Fibroblast of peridontal ligament (primary cell): ENCODE measurements around the gene TRIP4.
A peak's percentile ranks its signal among the peaks of the same experiment; 100 is the strongest.

Experiments used
- DNase-seq: peaks from one replicate; pipeline ENCODE4 v3.0.0-alpha.2; 2010; ENCODE audit errors: extremely low read depth

Gene TRIP4

DNA sequence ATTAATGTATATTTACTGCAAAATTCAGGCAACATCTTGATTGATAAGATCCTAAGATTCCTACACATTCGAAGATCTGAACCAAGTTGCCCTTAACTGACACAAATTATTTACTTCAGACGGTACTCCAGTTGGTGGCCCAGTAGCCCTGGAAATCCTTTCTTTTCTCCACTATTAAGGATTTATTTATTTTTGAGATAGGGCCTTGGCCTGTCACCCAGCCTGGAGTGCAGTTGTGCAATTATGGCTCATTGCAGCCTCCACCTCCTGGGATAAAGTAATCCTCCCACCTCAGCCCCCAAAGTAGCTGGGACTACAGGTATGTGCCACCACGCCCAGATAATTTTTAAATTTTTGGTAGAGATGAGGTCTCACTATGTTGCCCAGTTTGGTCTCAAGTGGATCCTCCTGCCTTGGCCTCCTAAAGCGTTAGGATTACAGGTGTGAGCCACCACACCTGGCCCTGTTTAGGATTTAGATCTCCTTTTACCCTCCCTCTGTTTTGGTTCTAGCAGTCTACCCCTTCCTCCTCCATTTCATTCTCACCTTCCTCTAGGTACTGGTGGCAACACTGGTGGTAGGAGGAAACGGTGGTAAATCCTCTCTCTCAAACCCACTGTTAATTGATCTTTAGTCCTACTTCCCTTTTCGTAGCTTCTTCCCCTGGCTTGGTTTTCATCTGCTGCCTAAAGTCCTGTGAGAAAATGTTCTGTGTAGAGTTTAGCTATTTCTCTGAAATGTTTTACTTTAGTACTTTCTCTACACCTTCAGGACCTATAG is 60.1 kb downstream of the TRIP4 start:
- no peak for DNase-seq

DNA sequence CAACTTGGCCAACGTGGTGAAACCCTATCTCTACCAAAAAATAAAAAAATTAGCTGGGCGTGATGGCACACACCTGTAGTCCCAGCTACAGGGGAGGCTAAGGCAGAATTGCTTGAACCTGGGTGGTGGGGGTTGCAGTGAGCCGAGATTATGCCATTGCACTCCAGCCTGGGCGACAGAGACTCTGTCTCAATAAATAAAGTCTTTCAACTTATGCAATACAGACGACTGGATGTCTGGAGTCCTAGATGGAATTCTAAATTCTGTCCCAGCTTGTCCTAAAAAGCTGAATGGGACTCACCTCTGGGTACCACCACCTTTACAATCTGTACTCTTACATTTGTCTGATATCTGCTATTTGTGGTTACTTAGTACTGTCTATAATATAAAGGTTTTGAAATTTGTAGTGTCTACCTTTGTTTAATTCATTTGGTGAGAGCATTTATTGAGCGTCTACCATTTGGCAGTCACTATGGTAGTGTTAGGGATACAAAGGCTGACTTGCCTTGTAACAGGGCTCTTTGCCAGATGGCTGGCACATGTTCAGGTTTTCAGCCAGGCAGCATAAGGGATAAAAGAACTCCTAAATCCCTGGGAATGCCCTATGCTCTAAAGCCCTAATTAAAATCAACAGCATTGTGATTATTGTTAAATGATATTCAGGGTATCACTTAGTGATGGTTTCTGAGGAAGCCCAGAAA is 65.5 kb downstream of the TRIP4 start:
- peak; percentile 49 for DNase-seq

DNA sequence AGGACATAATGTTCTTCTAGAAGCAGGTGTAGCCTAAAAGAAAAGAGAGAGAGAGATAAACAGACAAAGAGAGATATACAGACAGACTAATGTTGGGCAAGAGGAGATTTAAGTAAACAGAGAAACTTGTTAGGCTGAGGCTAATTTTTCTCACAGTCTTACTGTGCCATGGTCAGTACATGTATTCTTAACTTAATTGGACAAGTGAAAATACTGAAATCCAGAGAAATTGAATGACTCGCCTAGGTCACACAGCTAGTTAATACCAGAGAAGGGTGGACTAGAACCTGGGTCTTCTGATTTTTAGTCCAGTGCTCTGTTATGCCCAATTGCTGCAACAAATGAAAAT is 66.0 kb downstream of the TRIP4 start:
- no peak for DNase-seq

DNA sequence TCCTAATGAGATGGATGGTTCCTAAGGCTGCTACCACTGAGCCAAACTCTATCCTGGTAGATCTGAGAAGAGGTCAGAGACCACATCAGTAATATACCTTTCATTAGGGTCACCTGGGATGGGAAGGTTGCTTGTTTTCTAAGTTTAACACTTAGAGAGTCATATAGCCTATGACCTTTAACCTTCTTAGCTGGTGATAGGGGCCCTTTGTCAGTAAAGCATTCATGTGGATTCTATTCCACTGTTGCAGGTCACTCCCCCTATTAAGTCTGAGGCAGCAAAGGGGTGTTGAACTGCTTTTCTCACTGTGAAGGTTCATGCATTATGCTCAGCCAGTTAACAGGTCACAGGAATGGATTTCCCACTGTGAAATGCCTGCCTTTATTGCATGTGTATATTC is 66.6 kb downstream of the TRIP4 start:
- DNase-seq, result no peak

DNA sequence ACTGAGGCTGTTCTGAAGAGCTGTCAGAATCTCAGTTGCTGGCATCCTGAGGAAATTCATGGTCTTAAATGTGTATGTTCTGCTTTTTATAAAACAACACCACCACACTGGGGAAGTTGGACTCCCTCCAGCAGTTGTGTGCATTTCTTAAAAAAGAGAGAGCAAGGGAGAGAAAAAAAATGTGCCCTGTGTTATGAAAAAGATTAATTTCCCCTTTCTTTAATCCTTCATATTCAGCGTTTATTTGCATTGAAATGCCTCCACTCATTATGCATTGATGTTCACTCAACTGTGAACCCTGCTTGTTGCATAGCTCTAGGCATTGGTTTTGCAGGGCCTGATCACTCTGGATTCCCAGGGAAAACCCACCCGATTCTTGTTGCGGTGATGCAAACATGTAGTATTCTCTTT is 68.3 kb downstream of the TRIP4 start:
- DNase-seq, result no peak

DNA sequence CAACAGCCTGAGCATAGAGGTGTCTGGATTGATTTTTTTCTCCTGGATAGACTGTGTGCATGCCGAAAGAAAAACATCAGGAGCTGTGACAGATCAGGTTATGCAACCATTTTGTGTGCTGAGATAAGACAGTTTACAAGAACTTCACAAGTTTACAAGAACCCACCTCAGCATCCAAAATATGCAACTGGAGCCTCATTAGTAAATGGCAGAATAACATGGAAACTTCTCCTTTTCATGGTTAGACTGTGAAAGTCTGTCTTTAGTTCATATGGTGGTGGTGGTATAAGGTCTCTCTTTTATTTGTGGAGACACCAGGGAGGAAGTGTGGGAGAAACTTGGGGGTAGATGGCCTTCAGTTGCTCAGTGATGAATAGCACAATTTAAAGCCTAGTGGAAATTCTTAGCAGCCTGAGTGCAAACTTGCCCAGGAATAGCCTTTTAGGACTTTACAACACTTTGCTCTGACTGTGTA is 69.0 kb downstream of the TRIP4 start:
- DNase-seq, result no peak

DNA sequence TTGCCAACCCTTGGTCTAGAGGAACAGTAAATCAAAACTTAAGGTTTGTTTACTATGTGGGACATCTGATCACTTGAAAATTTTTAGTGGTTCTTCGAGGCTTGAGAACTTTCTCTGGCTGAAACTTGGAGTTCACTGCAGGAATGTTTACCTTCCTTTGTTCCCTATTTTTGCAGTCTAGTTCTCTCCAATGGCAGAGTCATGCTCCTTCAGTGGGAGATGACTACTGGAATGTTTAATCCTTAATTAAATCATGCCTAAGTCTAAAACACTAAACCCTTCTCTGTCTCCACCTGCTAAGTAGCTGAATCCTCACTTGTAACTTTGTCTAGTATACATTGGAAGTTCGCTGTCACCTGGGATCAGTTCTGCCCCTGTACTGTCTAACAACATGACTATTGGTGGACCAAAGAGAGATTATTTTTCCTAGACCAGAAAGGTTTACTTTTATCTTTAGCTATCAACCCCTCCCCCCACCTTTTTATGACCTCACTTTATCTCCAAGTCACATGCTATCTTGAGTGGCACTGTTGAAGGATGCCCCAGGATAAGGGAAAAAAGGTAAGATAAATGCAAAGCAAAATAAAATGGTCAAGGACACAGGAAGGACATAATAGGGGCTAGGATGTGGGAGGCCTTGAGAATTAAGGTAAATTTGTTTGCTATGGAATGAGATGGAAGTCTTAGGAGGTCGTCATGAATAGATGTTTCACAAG is 71.6 kb downstream of the TRIP4 start:
- DNase-seq, result no peak

DNA sequence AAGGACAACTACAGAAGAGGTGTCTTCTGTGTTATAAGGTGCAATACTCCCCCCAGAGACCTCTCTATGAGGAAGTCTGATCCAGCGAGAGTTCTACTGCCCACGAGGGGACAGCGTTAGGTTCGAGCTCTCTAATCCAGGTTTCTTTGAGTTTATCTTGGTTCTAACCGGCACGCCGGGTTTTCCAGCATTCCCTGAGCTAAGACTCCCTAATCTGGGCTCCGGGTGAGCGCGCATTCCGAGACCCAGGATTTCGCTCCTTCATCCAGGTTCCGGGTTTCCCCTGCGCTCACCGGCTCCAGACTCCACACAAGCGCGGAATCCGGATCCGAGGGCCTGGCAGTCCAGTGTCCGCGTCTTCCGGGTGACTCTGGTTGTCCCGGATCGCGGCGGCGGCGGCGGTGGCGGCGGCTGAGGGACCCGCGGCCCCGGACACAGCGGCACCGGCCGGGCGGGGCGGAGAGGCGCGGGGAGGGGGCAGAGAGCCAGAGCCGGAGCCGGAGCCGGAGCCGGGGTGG is 72.6 kb downstream of the TRIP4 start, which contains the start of gene ZNF609:
Gene ZNF609 (plus strand): TSS at position 373 of the 518 bp plus-strand sequence. CDS start 38,842 bp downstream, outside the sequence.
- DNase-seq, result peak; percentile 93

DNA sequence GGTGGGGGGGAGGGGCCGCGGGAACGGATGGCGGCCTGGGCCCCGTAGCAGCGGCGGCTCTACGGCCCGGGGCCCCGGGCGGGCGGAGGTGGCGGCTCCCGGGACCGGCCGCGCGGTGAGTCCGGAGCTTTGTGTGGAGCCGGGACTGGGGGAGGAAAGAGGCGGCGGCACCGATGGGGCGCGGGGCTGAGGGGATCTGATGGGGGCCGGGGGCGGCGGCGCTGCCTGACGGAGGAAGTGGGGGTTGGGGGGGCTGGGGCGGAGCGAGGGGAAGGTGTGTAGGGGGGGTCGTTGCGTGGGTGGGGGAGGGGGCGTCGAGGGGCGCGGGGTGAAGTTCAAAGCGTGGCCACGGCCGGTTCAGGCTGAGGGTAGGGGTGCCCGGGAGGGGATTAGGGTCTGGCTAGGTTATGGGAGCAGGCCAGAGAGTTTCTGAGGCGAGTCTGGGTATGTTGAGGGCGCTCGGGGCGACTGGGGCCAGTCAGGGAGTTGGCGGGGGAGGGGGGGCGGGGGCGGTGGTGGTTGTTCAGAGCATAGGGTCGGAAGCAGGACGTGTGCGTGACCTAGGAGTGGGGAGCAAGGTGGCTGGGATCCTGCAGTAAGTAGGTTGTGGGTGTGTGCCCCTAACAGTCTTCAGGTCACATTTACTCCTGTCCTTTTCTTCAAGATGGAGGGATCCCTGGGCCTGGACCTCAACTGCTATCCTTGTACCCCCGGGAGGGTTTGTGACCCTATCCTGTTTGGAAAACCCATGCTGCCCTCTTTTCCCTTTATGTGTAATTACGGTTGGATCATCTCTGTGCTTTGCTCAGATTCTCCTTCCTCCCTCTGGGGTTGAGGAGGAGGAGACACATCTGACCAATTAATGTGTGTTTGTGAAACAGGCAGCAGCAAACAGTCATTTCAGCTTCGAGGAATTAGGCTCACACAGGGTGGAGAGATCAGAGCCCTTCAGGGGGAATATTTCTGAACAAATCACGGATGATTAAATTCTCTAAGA is 73.4 kb downstream of the TRIP4 start:
- DNase-seq, result peak; percentile 83

DNA sequence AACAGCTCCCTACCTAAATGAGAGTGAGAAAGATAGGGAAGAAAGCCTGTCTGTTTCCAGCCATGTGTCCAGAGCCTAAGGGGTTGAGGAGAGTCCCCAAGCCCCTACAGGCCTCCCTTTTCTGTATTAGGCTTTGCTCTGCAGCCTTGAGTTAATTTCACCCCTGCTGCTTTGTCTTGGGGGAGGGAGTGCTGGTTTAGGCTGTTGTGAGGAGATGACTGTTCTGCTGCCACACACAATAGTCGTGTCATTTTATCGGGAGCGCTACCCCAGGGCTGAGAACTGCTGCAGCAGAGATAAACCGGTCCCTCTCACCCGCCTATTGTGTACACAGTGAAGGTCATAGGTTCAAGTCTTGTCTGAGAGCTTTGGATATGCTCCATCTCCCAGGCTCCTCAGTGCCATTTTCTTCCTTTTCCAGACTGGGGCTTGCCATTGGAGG is 74.1 kb downstream of the TRIP4 start:
- DNase-seq, result no peak

DNA sequence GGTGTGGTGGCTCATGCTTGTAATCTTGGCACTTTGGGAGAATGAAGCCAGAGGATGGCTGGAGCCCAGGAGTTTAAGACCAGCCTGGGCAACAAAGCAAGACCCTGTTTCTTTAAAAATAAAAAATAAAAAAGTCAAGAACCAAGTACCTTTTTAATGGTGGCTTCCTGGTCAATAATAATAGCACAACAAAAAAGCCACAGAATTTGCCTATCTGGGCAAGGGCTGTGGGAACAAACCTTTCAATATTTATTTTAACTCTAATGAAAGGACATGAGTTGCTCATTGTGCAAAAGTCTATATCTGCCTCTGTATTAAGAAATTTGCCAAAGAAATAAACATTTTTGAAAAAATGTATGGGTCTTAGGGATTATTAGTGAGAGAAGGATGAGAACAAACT is 74.9 kb downstream of the TRIP4 start:
- no peak for DNase-seq

DNA sequence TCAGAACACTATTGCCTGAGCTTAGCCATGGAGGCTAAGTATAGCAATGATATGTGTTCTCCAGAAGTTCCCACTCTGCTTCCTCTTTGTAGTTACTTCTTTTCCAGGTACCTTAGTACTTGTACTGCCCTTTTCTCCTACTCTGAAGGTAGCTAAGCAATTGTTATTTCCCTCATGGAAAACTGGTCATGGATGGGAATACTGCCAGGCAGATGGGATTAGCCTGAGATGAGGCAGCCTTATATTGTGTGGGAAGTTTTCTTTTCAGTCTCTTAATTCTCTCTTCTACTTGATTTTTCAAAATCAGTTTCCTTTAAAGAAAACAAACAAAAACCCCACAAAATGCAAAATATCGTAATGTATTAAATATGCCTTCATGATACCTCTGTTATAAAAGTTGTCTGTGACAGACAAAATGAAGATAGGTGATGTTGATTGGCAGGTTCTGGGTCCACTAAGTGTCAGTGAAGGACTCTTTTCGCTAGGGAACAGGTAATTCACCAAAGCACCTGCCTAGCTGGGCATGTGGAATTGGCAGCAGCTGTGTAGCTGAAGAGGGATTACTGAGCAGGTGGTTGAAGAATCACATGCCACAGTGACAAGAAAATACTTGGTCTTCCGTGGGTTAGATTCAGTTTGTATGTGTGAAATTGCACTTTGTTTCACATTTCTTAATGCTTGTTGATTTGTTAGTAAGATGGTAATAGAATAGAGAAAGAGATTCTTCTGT is 76.8 kb downstream of the TRIP4 start:
- peak; percentile 54 for DNase-seq

DNA sequence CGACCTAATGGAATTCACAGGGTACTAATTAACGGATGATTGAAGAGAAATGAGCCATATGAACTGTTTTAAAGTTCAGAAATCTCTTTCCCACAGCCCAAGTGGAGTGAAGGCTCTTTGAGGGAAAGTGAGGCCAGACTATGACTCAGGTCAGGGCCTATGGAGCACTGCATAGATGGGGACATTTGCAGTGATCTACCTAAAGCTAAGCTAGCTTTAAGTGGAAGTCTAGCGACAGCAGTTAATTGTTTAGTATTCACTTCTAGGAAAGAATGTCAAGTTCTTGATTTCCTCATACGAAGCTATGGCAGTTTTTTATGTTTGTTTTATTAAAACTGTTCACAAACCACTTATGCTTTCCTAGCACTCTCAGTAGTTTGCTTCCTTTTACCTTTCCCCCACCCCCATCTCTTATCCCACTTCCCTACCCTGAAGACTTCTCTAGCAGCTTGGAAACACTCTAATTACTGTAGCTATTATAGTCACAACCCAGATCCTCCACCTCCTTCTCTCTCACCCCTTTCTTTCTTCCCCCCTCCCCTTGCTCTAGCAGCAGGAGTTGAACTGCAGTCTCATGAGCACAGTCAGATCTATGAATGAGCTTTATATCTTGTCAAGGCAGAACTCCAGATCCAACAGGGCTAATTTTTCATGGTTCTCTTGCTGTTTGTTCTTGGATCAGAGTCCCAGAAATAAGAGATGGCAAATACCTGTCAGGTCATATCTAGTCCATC is 78.9 kb downstream of the TRIP4 start:
- no peak for DNase-seq

DNA sequence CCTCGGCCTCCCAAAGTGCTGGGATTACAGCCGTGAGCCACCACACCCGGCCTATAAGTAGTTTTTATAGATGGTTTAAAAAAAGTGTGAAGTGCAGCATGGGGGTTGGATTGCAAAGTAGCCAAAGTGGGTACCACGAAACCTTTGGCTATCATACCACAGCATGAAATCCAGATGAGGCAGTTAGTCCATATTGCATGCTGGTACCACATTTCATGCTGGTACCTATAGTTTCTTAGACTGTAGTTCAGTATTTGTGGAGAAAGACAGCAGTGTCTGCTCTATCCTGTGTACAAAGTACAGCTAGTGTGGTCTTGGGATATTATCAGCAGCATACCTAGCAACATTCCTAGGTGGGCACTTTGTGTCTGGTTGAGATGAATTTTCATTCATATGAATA is 84.5 kb downstream of the TRIP4 start:
- DNase-seq, result no peak

DNA sequence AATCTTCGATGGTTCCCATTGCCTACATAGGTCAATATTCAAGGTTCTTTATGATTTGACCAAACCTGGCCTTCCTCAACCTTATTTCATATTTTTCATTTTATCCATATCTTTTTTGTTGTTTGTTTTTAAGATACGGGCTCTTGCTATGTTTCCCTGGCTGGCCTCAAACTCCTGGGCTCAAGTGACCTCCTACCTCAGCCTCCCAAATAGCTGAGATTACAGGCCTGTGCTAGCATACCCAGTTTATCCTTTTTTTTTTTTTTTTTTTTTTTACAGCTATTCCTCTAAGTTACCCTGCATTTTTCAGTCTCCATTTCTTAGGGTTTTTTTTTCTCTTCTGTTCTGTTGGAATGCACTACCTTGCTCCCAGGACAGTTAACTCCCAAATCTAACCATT is 87.2 kb downstream of the TRIP4 start:
- no peak for DNase-seq

DNA sequence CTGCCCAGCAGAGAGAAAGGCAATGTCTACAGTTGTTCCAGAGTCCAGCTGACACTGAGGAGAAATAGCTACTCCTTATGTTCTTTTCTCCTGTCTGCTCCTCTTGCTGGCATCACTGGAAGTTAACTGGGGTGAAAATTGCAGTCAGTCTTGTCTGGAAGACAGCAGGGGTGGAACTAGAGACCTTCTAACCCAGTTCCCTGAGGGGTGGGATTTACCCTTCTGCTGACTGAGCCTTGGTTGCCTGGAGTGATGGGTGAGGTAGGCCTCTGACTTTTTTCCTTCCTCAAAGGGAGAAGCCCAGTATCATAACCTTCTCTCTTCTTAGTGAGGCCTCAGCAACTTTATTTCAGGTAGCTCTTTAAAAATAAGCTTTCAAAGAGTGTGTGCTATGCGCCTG is 88.9 kb downstream of the TRIP4 start:
- DNase-seq, result no peak

DNA sequence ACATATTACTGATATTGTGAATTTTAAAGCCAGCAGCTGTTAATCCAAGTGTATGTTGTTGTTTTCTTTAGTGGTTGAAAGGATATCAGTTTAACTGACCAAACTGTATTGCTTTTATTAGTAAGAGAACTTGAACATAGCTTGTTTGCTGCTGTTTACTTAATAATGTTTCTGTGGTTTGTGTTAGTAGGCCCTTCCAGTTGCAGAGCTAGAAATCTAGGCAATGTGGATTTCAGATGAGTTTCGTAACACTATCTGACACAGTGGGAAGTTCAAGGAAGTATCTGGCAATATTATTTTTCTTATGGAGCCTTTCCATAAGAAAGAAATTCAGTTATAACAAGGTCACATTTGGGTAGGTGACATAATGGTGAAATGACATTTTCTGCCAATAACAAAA is 91.2 kb downstream of the TRIP4 start:
- DNase-seq, result peak; percentile 61

DNA sequence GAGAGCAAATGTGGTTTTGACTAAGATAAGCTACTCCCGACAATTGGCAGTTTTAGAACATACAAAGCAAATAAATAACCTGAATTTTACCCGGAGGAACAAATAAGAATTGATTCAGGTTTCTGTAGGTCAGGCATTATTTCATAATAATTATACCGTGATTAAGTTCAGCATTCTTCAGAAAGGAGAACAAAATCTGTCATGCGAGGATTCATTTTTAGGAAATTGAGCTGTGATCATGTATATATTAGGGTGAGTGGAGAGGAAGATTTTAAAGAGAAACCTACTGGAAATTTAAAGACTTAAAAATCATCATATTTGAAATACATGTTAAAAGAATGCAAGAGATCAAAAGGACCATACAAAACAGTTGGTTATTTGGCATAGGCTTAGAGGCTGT is 93.3 kb downstream of the TRIP4 start:
- DNase-seq, result no peak

DNA sequence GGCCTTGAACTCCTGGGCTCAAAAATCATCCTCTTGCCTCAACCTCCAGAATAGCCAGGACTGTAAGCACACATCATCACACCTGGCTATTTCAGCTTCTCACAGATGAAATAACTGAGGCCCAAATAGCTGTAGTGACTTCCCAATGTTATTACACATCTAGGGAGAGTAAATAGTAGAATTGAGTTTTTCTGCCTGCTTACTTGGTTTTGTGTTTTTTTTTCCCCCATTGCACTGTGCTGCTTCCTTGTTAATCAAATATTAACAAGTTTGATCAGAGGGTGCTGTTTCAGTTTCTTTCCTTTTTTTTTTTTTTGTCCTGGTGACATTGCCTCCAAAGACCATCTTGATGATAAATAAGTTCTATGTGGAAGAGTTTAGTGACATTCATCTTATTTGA is 96.1 kb downstream of the TRIP4 start:
- DNase-seq, result no peak

DNA sequence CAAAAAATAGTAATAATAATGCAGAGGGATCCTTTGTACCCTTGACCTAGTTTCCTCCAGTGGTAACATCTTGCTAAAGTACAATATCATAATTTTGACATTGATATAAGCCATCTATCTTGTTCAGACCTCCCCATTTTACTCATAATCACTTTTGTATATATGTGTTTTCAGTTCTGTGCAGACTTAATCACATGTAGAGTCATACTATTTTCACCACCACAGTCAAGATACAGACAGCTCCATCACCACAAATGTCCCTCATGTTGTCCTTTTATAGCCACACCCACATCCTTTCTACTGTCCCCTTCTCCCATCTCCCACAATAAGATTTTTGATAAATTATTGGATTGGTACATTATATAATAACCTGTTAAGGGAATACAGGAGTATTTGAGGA is 98.2 kb downstream of the TRIP4 start:
- no peak for DNase-seq
